NOMO-1 (cell line): ENCODE data around the gene UNC13B.

Experiments used
- DNase-seq, 2 experiments: peaks; one replicate each; lab custom pipeline; 2025; ENCODE audit not compliant: unreplicated experiment in 2 of 2; lab: John Stamatoyannopoulos, UW

The UNC13B gene

DNA sequence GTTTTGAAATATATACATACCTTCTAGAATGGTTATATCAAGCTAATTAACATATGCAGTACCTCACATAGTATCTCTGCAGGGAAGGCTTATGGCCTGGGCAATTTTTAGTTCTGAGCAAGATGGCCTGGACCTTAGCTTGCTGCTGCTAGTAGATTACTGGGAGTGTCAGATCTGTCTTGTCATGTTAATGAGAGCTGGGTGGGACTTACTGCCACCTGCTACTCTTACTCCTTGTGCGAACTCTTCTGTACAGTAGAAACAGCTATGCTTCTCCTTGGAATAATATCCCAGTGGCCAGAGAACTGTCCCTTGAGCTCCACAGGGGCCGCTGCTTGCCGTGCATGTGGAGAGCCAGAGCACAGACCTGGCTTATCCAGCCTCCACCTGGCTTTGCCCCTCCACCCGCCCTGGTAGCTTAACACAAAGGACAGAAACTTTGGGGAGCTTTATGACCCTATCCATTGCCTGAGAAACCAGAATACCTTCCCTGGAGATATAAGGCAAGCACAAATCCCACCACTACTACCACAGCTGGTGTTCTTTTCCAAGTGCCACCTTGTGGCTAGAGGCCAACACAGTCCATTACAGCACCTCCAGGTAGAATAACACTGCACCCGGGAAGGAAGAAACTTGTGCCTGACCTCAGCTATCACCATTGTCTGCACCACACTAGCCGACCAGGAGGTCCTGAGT lies 253.7 kb downstream of the UNC13B start:
- DNase-seq: no peak

DNA sequence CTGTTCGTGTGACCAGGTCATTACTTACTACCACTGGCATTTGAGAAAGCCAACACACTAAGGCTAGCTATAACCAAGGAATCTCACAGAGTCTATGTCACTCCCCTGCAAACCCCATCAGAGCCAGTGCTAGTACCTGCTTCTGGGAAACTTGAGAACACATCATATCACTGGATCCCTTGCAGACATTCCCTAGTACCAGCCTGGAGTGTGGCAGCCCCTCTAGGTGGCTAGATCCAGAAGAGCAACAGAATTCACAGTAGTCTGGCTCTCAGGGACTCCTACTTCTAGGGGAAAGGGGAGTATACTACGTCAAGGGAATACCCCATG lies 254.3 kb downstream of the UNC13B start:
- DNase-seq: no peak

- DNase-seq: no peak
These were observed 260.5 kb downstream of the UNC13B start for GRCh38 chr9:35422346-35422745.

- DNase-seq: no peak
These were observed 260.9 kb downstream of the UNC13B start for GRCh38 chr9:35422753-35423152.

DNA sequence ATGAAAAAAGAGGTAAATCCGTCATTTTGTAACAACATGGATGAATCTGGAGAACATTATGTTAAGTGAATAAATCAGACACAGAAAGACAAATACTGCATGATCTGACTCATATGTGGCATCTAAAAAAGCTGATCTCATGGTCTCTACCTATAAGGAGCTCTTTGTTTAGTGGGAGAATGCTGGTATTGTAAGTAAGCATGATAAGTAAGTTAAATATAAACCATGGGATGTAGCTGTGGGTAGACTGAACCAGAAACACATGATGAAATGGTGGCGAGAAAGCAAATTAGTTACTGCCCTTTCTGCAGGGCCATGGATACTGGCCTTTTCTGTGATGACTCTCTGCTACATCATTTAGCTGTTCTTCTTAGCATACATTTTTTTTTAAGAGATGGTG lies 261.7 kb downstream of the UNC13B start:
- DNase-seq: no peak

DNA sequence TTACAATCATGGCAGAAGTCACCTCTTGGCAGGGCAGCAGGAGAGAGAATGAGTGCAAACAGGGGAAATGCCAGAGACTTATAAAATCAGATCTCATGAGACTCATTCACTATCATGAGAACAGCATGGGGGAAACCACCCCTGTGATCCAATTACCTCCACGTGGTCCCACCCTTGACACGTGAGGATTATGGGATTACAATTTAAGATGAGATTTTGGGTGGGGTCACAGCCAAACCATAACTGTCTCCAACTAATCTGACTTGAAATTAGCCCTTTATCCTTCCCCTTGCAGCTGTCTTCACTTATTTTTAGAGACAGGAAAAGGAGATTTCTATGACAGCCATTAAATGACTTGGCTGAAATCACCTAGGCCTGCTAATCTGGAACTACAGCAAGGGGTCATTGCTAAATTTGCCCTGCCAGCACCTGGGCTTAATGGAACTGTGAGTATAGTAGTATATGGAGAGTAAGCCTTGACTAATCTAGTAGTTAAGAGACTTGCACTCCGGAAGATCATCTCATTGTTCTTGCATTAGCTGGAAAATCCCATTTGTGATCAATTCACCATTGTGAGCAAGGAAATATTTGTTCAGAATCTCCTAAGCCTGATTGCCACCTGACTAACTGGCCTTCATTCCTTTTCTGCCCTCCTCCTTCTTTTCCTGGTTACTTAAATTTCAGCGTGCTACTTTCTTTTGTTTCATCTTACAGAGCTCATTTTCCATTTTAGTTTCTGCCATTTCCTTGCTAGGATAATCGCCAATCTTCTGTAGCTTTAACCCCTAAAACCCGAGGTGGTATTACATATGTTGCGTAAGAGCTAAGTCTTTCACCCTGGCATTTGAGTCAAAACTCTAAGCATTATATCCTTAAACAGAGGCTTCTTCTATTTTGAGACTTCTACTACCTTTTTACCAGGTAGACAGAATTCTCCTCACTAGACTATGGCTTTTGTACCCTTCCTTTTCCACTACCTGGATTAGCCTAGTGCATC lies 262.8 kb downstream of the UNC13B start:
- peak in 1 of 2 experiments; percentile 12 for DNase-seq

- no peak for DNase-seq
These were observed 264.8 kb downstream of the UNC13B start for GRCh38 chr9:35426627-35427026.

DNA sequence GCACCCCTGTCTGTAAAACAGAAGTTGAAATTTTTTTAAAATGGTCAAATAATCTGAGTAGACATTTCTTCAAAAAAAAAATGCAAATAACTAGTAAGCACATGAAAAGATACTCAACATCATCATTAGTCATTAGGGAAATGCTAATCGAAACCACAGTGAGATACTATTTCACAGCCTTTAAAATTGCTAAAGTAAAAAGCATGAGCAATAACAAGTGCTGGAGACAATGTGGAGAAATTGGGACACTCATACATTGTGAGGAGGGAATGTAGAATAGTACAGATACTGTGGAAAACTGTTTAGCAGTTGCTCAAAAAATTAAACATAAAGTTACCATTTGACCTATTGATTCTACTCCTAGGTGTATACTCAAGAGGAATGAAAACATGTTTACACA lies 269.7 kb downstream of the UNC13B start:
- DNase-seq: no peak

DNA sequence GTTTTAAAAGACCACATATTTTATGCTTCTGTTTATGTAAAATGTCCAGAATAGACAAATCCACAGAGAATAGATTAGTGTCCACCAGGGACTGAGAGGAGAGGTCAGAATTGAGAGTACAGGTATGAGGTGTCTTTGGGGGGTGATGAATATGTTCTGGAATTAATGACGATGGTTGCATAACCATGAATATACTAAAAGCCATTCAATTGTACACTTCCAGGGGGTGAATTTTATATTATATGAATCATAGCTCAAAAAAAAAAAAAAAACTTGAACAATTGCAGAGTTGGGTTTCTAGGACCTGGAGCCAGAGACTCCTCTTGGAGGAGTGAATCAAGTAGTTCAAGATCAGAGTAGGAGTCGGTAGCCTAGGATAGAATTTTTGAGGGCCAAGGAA lies 270.3 kb downstream of the UNC13B start:
- no peak for DNase-seq

DNA sequence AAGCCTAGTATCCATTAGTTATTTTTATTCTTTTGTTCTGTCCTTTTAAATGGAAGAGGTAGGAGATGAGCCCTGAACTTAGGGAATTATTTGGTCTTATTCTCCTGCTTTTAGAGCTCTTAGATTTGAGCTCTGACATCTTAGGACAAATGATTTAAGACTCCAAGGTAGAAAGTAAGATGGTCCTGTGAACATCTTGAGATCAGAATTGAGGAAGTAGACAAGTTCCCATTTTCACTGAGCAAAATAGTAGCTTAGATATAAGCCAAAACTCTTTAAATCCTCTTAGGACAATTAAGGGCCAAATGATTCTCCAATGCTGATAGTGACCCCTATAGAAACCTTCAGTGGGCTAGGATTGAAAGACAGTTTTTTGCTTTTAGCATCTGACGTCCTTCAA lies 275.1 kb downstream of the UNC13B start:
- peak; percentile 10 to 79 for DNase-seq

DNA sequence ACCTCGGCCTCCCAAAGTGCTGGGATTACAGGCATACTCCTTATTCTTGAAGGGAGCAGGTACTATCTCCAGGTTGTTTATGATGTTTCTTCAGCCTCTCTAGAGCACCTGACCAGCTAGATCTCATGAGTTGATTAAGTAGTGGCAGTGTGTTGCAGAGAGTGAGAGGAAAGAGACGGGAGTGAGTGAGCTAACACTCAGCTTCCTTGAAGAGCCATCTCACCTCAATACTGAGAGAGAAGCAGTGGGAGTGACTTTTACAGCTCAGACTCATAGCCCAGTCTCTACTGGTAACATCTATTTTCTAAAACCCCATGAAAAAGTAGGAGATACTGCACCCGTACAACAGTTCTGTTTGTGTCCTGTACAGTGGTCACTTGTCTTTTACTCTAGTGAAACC lies 284.2 kb downstream of the UNC13B start:
- DNase-seq: no peak

- DNase-seq: no peak
These were observed 286.7 kb downstream of the UNC13B start for GRCh38 chr9:35448496-35448895.

DNA sequence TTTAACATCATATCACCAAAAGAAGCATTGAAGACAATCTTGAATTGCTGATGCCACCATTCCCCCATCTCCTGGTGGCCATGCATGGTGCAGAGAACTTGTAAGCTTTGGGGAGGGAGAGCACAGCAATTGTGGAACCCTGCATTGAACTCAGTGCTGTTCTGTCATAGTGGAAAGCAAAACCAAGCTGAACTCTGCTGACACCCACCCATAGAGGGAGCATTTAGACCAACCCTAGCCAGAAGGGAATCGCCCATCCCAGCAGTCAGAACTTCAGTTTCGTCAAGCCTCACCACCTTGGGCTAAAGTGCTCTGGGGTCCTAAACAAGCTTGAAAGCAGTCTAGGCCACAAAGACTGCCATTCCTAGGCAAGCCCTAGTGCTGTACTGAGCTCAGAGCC lies 290.7 kb downstream of the UNC13B start:
- DNase-seq: no peak

- no peak for DNase-seq
These were observed 292.0 kb downstream of the UNC13B start for GRCh38 chr9:35453786-35454185.
